Activated CD8-positive, alpha-beta memory T cell treated with anti-CD3 and anti-CD28 coated beads for 24 hours (primary cell): ENCODE data around the gene SLC34A3.
A peak's percentile ranks its signal among the peaks of the same experiment; 100 is the strongest.
"Not testable (repeated sequence)": the region's sequence is repeated elsewhere in the genome, so short reads cannot be mapped to it uniquely, and the experiment has no call there.

Source experiments
- DNase-seq: peaks from one replicate; pipeline ENCODE4 v3.0.0-alpha.2; 2020

SLC34A3 gene

DNA sequence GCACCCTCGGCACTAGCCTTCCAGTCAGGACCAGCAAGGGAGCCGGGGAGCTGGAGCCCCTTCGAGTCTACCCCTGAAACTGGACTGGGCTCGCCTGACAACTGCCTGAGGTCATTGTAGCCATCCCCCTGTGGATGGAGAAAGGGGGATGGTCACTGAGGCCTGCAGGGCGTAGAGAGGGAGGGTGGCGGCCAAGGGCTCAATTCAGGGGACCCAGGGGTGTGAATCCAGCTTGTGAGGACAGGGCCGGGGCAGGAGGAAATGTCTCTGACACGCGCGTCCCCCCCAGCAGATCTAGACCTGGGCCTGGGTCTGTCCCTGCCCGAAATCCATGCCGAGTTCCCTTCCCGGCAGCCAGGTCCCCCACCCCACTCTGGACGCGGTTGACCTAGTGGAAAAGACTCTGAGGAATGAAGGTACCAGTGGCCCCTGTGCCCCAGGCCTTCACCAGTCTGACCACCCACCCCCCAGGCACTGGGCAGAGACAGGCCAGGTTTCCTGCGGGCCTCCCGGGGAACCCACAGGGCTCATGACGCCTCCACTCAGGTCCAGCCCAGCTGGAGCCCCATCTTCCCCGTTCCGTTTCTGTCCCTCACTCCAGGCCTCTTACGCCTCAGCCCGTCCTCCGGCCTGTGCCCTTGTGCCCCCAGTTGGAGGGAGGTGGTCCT is 805 bp downstream of the SLC34A3 start:
- DNase-seq: no peak

DNA sequence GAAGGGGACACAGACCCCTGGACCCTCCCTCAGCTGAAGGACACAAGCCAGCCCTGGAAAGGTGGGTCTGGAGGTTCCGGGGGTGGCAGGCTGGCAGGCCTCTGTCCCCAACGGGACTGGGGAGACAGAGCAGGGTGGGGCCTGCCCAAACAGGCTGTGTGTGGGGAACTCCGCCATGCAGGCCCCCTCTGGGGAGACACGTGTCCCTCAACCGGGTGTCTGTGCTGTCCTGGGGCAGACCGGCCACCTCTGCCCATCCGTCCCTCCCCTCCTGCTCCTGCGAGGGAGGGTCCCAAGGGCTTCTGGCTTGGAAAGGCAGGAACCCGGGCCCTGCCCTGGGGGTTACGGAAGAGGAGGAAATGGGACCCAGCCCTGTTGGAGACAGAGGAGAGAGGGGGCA is 1.4 kb downstream of the SLC34A3 start:
- DNase-seq: no peak

GRCh38 chr9:137232510-137232909 is 1.8 kb downstream of the SLC34A3 start:
- DNase-seq: no peak

- no peak for DNase-seq
Observed at GRCh38 chr9:137233143-137233980, 2.7 kb downstream of the SLC34A3 start.

DNA sequence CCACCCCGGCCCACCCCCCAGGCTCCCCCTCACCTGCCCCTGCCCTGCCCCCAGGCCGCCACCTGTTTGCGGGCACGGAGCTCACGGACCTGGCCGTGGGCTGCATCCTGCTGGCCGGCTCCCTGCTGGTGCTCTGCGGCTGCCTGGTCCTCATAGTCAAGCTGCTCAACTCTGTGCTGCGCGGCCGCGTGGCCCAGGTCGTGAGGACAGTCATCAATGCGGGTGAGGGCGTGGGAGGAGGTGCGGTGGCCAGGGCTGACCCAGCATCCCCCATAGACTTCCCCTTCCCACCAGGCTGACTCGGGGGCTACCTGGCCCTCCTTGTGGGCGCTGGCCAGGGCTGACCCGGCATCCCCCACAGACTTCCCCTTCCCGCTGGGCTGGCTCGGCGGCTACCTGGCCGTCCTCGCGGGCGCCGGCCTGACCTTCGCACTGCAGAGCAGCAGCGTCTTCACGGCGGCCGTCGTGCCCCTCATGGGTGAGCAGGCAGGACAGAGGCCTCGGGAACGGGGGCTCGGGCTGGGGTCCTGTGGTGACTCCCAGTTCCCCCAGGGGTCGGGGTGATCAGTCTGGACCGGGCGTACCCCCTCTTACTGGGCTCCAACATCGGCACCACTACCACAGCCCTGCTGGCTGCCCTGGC is 3.5 kb downstream of the SLC34A3 start:
- DNase-seq: no peak

DNA sequence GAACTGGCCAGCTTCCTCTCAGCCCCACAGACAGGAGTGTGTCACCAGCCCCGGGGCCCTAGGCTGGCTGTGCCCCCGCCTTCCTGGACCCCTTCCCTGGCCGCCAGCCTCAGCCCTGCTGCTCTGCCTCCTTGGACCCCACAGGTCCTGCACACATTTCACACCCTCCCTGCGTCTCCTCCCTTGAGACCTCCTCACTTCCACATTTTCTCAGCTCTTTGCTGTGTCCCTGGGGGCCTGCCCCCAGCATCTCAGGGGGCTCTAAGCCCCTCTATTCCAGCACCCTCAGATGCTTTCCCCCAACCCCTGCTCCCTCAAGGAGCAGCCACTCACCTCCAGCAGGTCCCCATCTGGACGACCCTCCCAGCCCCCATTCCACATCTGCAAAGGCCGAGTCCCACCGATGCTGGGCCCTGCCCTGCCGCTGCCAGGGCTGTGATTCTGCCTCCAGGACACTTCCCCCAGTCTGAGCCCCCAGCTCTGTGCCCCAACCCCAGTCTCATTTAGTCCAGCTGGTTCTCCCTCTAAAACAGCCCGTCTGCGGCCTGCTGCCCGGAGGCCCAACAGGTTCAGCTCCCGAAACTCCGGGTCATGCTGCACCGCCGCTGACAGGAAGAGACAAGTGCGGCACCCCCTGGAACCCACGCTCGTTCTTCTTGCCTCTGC is 4.2 kb downstream of the SLC34A3 start:
- DNase-seq: no peak

DNA sequence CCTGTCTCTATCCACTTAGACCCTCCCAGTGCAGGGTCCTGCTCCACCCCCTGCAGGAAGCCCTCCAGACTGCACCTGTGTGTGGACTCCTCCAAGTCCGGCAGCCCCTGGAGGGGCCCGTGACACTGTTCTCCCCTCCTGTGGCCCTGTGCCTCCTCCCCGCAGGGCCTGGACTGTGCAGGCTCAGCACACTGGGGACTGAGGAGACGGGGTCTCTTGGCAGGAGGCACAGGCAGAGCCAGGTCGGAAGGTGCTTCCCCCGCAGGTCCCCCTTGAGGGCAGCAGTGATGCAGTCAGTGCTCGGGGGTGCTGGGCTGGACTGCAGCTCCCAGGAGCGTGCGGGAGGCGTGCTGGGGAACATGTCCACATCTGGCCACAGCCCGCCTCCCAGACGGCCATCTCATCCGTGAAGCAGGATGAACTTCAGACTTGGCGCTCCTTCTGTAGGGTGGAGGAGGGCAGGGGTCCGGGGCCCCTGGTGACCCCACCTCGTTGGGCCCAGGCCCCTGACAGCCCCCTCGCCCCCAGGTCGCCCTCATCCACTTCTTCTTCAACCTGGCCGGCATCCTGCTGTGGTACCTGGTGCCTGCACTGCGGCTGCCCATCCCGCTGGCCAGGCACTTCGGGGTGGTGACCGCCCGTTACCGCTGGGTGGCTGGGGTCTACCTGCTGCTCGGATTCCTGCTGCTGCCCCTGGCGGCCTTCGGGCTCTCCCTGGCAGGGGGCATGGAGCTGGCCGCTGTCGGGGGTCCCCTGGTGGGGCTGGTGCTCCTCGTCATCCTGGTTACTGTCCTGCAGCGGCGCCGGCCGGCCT is 4.9 kb downstream of the SLC34A3 start:
- no peak for DNase-seq

GRCh38 chr9:137236238-137236935 is 5.7 kb downstream of the SLC34A3 start:
- DNase-seq: peak; percentile 96

DNA sequence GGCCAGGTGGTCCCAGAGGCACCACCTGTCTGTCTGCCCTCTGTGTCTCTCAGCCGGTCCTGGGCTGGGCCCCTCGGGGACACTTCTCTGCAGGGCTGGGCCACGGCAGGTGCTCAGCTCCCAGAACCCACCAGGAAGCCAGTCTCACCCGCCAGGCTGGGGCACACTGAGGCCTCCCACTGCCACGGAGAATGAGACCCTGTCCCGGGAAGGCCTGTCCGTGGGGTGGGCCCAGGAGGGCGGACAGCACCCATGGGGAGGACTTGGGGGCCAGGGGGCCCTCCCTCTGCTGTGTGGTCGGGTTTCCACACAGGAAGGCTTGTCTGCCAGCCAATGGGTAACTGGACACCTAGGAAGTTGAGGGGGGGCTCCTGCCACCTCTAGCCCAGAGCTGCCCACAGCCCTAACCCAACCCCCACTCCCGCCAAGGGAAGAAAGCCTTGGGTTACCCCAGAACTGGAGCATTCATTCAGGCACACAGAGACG is 6.3 kb downstream of the SLC34A3 start:
- DNase-seq: no peak

- DNase-seq: no peak
Observed at GRCh38 chr9:137237759-137238726, 7.3 kb downstream of the SLC34A3 start.

- not testable (repeated sequence) for DNase-seq
Observed at GRCh38 chr9:137239541-137240200, 9.0 kb downstream of the SLC34A3 start.

GRCh38 chr9:137240318-137240840 is 9.7 kb downstream of the SLC34A3 start:
- peak; percentile 95 for DNase-seq

- peak; percentile 96 for DNase-seq
Observed at GRCh38 chr9:137240841-137241489, 10.3 kb downstream of the SLC34A3 start, which contains the start of gene TUBB4B. Gene TUBB4B (plus strand): TSS chr9:137241287. CDS start chr9:137241361, 74 bp downstream.

GRCh38 chr9:137241490-137242268 is 11.0 kb downstream of the SLC34A3 start:
- peak; percentile 85 for DNase-seq

- DNase-seq: no peak
Observed at GRCh38 chr9:137242269-137243203, 11.8 kb downstream of the SLC34A3 start.

DNA sequence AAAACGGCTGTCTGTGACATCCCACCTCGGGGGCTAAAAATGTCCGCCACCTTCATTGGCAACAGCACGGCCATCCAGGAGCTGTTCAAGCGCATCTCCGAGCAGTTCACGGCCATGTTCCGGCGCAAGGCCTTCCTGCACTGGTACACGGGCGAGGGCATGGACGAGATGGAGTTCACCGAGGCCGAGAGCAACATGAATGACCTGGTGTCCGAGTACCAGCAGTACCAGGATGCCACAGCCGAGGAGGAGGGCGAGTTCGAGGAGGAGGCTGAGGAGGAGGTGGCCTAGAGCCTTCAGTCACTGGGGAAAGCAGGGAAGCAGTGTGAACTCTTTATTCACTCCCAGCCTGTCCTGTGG is 12.5 kb downstream of the SLC34A3 start:
- DNase-seq: not testable (repeated sequence)
